SK-N-SH (cell line): ENCODE measurements around the gene PROC.
A peak's percentile ranks its signal among the peaks of the same experiment; 100 is the strongest.

Source experiments
- CHD2 ChIP-seq: fragments of 150-350 bp; IDR thresholded peaks from 2 replicates; pipeline ENCODE4 v1.6.1; 2018; ENCODE audit warnings: low read length; ENCODE audit not compliant: partially characterized antibody
- CTCF ChIP-seq: fragments of 200-600 bp; sonication (generic); IDR thresholded peaks from 2 replicates; pipeline ENCODE4 v1.6.1; 2017; ENCODE audit warnings: antibody characterized with exemption, mild to moderate bottlenecking, moderate library complexity
- EP300 ChIP-seq, 2 experiments: IDR thresholded peaks; 2 replicates each; pipeline versions ENCODE4 v1.4.0 to v1.6.1; 2012; ENCODE audit warnings: borderline replicate concordance in 1 of 2, low read depth in 1 of 2, low read length in 1 of 2
- EZH2phosphoT487 ChIP-seq: fragments of 200-600 bp; sonication (generic); IDR thresholded peaks from 2 replicates; pipeline ENCODE4 v1.6.1; 2017; ENCODE audit warnings: low read depth, mixed run types, mild to moderate bottlenecking, antibody characterized with exemption, moderate library complexity, borderline replicate concordance
- FOXJ3 ChIP-seq: sonication (generic); formaldehyde crosslinking; IDR thresholded peaks from 2 replicates; pipeline ENCODE4 v1.5.1; 2020; ENCODE audit warnings: mild to moderate bottlenecking, missing genetic modification reagents
- GATA2 ChIP-seq: sonication (generic); formaldehyde crosslinking; IDR thresholded peaks from 2 replicates; pipeline ENCODE4 v1.5.0; 2020; ENCODE audit warnings: mild to moderate bottlenecking, missing genetic modification reagents
- POLR2AphosphoS5 ChIP-seq: IDR thresholded peaks from 2 replicates; pipeline ENCODE4 v1.6.1; 2012; ENCODE audit warnings: low read depth, low read length
- RFX5 ChIP-seq: IDR thresholded peaks from 2 replicates; pipeline ENCODE4 v1.6.1; 2012; ENCODE audit warnings: mild to moderate bottlenecking, improper control_type of control experiment, low read length
- RXRA ChIP-seq: IDR thresholded peaks from 2 replicates; pipeline ENCODE4 v1.4.0; 2012; ENCODE audit warnings: low read depth, mild to moderate bottlenecking, borderline replicate concordance
- TCF12 ChIP-seq: IDR thresholded peaks from 2 replicates; pipeline ENCODE4 v1.4.0; 2012

- TF ChIP-seq CTCF (peak; percentile 26), POLR2AphosphoS5 (no peak), TCF12 (no peak), EP300 (IDR thresholded peaks at IDR 0.05; ENCODE audit: borderline replicate concordance in 1 of 2, low read depth in 1 of 2, low read length in 1 of 2) (no peak), RXRA (no peak), GATA2 (no peak), RFX5 (no peak), CHD2 (no peak), EZH2phosphoT487 (no peak), FOXJ3 (CRISPR knock-in tag) (no peak)
Measured at GRCh38 chr2:127453392-127454171, 35.4 kb downstream of the PROC start.
